ENCODE data around the gene PFAS.

Gene PFAS

GRCh38 chr17:8255499-8255898 is 6.4 kb downstream of the PFAS start:
- Histone ChIP-seq H3K27me3 (ENCODE audit: insufficient read depth, low read length) (no peaks in the 10 kb centered on the region), H3K27ac (ENCODE audit: low read depth, low read length) (no peak overlapping the region), H3K9me3 (ENCODE audit: insufficient read depth, low read depth, low read length) (no peaks in the 10 kb centered on the region), H3K9ac (ENCODE audit: low read depth, low read length) (no peak overlapping the region), H3K36me3 (ENCODE audit: insufficient read depth, low read length) (peaks cover 67% of the 10 kb centered on the region), H3K4me1 (ENCODE audit: insufficient read depth, low read length) (peaks cover under 1% of the 10 kb centered on the region; the same call in 1 of the 2 replicates), H3K4me3 (ENCODE audit: low read length) (no peak overlapping the region)
- WGBS: 97% methylated on average over 9 of the region's 9 CpGs

- H3K9ac ChIP-seq (ENCODE audit: low read depth, low read length): no peak overlapping the region
- no peak overlapping the region for H3K4me3 ChIP-seq (ENCODE audit: low read length)
- WGBS: 97% methylated on average over 10 of the region's 10 CpGs
- H3K36me3 ChIP-seq (ENCODE audit: insufficient read depth, low read length): peaks cover 75% of the 10 kb centered on the region
- H3K9me3 ChIP-seq (ENCODE audit: insufficient read depth, low read depth, low read length): no peaks in the 10 kb centered on the region
- H3K27me3 ChIP-seq (ENCODE audit: insufficient read depth, low read length): no peaks in the 10 kb centered on the region
- no peak overlapping the region for H3K27ac ChIP-seq (ENCODE audit: low read depth, low read length)
- H3K4me1 ChIP-seq (ENCODE audit: insufficient read depth, low read length): no peaks in the 10 kb centered on the region
Observed at GRCh38 chr17:8256291-8256690, 7.2 kb downstream of the PFAS start.

GRCh38 chr17:8256691-8257090 is 7.6 kb downstream of the PFAS start:
- Histone ChIP-seq H3K4me3 (ENCODE audit: low read length) (no peak overlapping the region), H3K27me3 (ENCODE audit: insufficient read depth, low read length) (no peaks in the 10 kb centered on the region), H3K27ac (ENCODE audit: low read depth, low read length) (no peak overlapping the region), H3K9ac (ENCODE audit: low read depth, low read length) (no peak overlapping the region), H3K9me3 (ENCODE audit: insufficient read depth, low read depth, low read length) (no peaks in the 10 kb centered on the region), H3K4me1 (ENCODE audit: insufficient read depth, low read length) (no peaks in the 10 kb centered on the region), H3K36me3 (ENCODE audit: insufficient read depth, low read length) (peaks cover 79% of the 10 kb centered on the region)
- 97% methylated on average over 6 of the region's 6 CpGs for WGBS

GRCh38 chr17:8257801-8258200 is 8.7 kb downstream of the PFAS start:
- H3K27me3 ChIP-seq (ENCODE audit: insufficient read depth, low read length): no peaks in the 10 kb centered on the region
- H3K36me3 ChIP-seq (ENCODE audit: insufficient read depth, low read length): peaks cover 89% of the 10 kb centered on the region
- H3K27ac ChIP-seq (ENCODE audit: low read depth, low read length): no peak overlapping the region
- 98% methylated on average over 8 of the region's 8 CpGs for WGBS
- no peak overlapping the region for H3K9ac ChIP-seq (ENCODE audit: low read depth, low read length)
- H3K4me3 ChIP-seq (ENCODE audit: low read length): no peak overlapping the region
- no peaks in the 10 kb centered on the region for H3K9me3 ChIP-seq (ENCODE audit: insufficient read depth, low read depth, low read length)
- no peaks in the 10 kb centered on the region for H3K4me1 ChIP-seq (ENCODE audit: insufficient read depth, low read length)

GRCh38 chr17:8264320-8264719 is 15.2 kb downstream of the PFAS start:
- Histone ChIP-seq H3K4me1 (ENCODE audit: insufficient read depth, low read length) (no peaks in the 10 kb centered on the region), H3K9me3 (ENCODE audit: insufficient read depth, low read depth, low read length) (no peaks in the 10 kb centered on the region), H3K4me3 (ENCODE audit: low read length) (no peak overlapping the region), H3K27me3 (ENCODE audit: insufficient read depth, low read length) (no peaks in the 10 kb centered on the region), H3K36me3 (ENCODE audit: insufficient read depth, low read length) (peaks cover 94% of the 10 kb centered on the region), H3K27ac (ENCODE audit: low read depth, low read length) (no peak overlapping the region), H3K9ac (ENCODE audit: low read depth, low read length) (no peak overlapping the region)
- 97% methylated on average over 10 of the region's 10 CpGs for WGBS

- Histone ChIP-seq H3K9me3 (ENCODE audit: insufficient read depth, low read depth, low read length) (no peaks in the 10 kb centered on the region), H3K4me1 (ENCODE audit: insufficient read depth, low read length) (no peaks in the 10 kb centered on the region), H3K4me3 (ENCODE audit: low read length) (no peak overlapping the region), H3K27ac (ENCODE audit: low read depth, low read length) (no peak overlapping the region), H3K36me3 (ENCODE audit: insufficient read depth, low read length) (peaks cover 94% of the 10 kb centered on the region), H3K9ac (ENCODE audit: low read depth, low read length) (no peak overlapping the region), H3K27me3 (ENCODE audit: insufficient read depth, low read length) (no peaks in the 10 kb centered on the region)
- 96% methylated on average over 18 of the region's 18 CpGs for WGBS
Observed at GRCh38 chr17:8264836-8265542, 15.9 kb downstream of the PFAS start.

- no peak overlapping the region for H3K4me3 ChIP-seq (ENCODE audit: low read length)
- H3K36me3 ChIP-seq (ENCODE audit: insufficient read depth, low read length): peaks cover 91% of the 10 kb centered on the region
- no peaks in the 10 kb centered on the region for H3K4me1 ChIP-seq (ENCODE audit: insufficient read depth, low read length)
- no peaks in the 10 kb centered on the region for H3K9me3 ChIP-seq (ENCODE audit: insufficient read depth, low read depth, low read length)
- no peak overlapping the region for H3K9ac ChIP-seq (ENCODE audit: low read depth, low read length)
- no peaks in the 10 kb centered on the region for H3K27me3 ChIP-seq (ENCODE audit: insufficient read depth, low read length)
- H3K27ac ChIP-seq (ENCODE audit: low read depth, low read length): no peak overlapping the region
- 96% methylated on average over 29 of the region's 29 CpGs for WGBS
Observed at GRCh38 chr17:8266648-8267479, 17.8 kb downstream of the PFAS start.

- Histone ChIP-seq H3K9me3 (ENCODE audit: insufficient read depth, low read depth, low read length) (no peaks in the 10 kb centered on the region), H3K4me1 (ENCODE audit: insufficient read depth, low read length) (no peaks in the 10 kb centered on the region), H3K4me3 (ENCODE audit: low read length) (no peak overlapping the region), H3K27me3 (ENCODE audit: insufficient read depth, low read length) (no peaks in the 10 kb centered on the region), H3K9ac (ENCODE audit: low read depth, low read length) (no peak overlapping the region), H3K36me3 (ENCODE audit: insufficient read depth, low read length) (peaks cover 84% of the 10 kb centered on the region), H3K27ac (ENCODE audit: low read depth, low read length) (no peak overlapping the region)
- WGBS: 95% methylated on average over 13 of the region's 13 CpGs
Observed at GRCh38 chr17:8267480-8268147, 18.5 kb downstream of the PFAS start.

- Histone ChIP-seq H3K9me3 (ENCODE audit: insufficient read depth, low read depth, low read length) (no peaks in the 10 kb centered on the region), H3K9ac (ENCODE audit: low read depth, low read length) (no peak overlapping the region), H3K4me3 (ENCODE audit: low read length) (no peak overlapping the region), H3K4me1 (ENCODE audit: insufficient read depth, low read length) (no peaks in the 10 kb centered on the region), H3K27ac (ENCODE audit: low read depth, low read length) (no peak overlapping the region), H3K36me3 (ENCODE audit: insufficient read depth, low read length) (peaks cover 75% of the 10 kb centered on the region), H3K27me3 (ENCODE audit: insufficient read depth, low read length) (no peaks in the 10 kb centered on the region)
- WGBS: 95% methylated on average over 29 of the region's 29 CpGs
Observed at GRCh38 chr17:8268550-8269298, 19.6 kb downstream of the PFAS start.

GRCh38 chr17:8272421-8272820 is 23.3 kb downstream of the PFAS start:
- Histone ChIP-seq H3K9me3 (ENCODE audit: insufficient read depth, low read depth, low read length) (no peaks in the 10 kb centered on the region), H3K27me3 (ENCODE audit: insufficient read depth, low read length) (no peaks in the 10 kb centered on the region), H3K4me3 (ENCODE audit: low read length) (no peak overlapping the region), H3K36me3 (ENCODE audit: insufficient read depth, low read length) (peaks cover 44% of the 10 kb centered on the region), H3K4me1 (ENCODE audit: insufficient read depth, low read length) (no peaks in the 10 kb centered on the region), H3K9ac (ENCODE audit: low read depth, low read length) (no peak overlapping the region), H3K27ac (ENCODE audit: low read depth, low read length) (no peak overlapping the region)
- 78% methylated on average over 1 of the region's 1 CpG for WGBS

All from HUES64 (cell line).